ENCODE results near the gene RCBTB1.
"Not testable (repeated sequence)": the region's sequence is repeated elsewhere in the genome, so short reads cannot be mapped to it uniquely, and the experiment has no call there.

The RCBTB1 gene

DNA sequence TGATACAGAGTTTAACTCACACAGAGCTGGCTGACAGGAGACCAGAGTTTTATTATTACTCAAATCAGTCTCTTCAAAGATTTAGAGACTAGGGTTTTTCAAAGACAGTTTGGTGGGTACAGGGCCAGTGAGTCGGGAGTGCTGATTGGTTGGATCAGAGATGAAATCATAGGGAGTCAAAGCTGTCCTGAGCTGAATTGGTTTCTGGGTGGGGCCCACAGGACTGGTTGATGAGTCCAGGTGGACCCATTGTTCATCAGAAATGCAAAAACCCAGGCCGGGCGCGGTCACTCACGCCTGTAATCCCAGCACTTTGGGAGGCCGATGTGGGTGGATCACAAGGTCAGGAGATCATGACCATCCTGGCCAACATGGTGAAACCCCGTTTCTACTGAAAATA lies 17.3 kb upstream of the RCBTB1 start:
- not testable (repeated sequence) for DNase-seq

DNA sequence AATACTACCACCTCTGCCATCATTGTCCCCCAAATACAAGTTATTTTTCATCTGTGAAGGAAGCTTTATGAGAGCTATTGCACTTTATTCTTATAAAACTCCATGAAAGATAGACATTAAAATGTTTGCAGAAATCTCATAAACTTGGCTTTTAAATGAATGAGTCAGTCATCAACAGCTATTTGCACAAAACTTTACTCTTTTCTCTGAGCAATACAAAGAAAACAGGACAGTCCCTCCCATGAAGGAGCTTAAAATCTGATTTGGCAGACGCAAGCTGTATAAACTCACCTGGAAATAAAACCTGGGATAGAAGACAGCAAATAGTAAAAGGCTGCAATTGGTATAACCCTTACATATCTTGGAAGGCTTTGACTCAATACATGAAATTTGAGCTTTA lies 16.6 kb upstream of the RCBTB1 start:
- DNase-seq, result no peak

DNA sequence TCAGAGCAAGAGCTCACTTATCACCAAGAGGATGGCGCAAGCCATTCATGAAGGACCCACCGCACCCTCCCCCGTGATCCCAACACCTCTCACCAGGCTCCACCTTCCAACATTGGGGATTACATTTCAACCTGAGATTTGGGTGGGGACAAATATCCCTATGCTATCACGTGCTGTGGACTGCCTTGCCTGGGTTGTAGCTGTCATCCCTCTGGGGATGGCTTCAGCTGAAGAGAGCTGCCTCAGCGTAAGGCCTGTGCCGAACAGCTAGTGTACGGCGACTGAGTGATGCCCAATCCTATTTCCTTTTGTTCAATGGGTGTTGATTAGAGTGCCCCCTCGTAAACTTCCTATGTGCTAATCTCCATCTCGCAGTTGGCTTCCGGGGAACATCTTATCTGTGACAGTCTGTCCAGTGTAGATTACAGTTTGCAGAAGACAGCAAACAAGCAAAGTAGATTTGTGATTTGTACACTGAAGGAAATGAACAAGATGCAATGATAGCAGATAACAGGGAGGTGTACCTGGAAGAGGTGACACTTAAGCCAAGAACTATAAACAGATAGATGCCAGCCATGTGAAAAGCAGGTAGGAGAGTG lies 11.8 kb upstream of the RCBTB1 start:
- no peak for DNase-seq

DNA sequence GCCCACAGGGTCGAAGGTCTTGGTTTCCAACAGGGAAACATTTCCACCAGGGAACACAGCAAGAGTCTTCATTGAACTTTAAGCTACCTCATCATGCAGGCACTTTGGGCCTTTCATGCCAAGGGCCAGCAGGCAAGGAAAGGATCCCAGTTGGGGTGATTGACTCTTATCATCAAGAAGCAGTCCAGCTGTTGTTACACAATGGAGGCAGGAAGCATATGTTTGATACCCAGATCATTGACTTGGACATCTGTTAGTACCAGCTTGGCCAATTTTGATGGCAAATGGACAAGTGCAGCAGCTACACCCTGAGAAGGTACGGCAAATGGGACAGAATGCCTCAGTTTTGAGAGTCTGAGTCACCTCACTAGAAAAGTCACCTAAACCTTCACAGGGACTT lies 10.9 kb upstream of the RCBTB1 start:
- no peak for DNase-seq

DNA sequence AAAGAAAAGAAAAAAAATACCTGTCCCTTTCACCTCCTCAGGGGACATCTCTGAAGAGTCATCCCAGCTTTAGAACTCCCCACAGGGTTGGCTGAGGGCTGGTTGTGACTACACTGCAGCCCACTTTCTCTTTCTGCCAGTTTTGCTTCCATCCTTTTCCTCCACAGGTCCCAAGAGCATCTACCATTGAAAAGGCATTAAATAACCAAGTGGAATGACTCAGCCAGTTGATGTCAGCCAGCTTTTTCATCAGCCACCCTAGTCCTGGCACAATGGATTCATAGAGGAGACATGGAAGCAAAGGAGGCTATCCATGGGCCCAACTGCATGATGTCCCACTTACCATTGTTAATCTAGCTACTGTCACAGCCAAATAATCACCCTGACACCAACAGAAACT lies 9.2 kb upstream of the RCBTB1 start:
- no peak for DNase-seq

DNA sequence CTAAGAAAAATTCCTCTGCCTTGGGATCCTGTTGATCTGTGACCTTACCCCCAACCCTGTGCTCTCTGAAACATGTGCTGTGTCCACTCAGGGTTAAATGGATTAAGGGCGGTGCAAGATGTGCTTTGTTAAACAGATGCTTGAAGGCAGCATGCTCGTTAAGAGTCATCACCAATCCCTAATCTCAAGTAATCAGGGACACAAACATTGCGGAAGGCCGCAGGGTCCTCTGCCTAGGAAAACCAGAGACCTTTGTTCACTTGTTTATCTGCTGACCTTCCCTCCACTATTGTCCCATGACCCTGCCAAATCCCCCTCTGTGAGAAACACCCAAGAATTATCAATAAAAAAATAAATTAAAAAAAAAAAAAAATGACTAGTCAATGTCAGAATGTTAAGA lies 8.5 kb upstream of the RCBTB1 start:
- DNase-seq, result not testable (repeated sequence)

DNA sequence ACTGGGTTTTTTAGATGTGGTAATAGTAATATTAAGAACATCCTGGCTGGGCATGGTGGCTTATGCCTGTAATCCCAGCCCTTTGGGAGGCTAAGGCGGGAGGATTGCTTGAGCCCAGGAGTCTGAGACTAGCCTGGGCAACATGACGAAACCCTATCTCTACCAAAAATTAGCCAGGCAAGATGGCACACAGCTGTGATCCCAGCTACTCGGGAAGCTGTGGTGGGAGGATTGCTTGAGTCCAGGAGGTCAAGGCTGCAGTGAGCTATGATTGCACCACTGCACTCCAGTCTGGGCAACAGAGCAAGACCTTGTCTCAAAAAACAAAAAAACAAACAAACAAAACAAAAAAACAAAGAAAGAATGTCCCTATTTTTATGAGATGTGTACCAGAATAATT lies 5.4 kb upstream of the RCBTB1 start:
- DNase-seq, result not testable (repeated sequence)

DNA sequence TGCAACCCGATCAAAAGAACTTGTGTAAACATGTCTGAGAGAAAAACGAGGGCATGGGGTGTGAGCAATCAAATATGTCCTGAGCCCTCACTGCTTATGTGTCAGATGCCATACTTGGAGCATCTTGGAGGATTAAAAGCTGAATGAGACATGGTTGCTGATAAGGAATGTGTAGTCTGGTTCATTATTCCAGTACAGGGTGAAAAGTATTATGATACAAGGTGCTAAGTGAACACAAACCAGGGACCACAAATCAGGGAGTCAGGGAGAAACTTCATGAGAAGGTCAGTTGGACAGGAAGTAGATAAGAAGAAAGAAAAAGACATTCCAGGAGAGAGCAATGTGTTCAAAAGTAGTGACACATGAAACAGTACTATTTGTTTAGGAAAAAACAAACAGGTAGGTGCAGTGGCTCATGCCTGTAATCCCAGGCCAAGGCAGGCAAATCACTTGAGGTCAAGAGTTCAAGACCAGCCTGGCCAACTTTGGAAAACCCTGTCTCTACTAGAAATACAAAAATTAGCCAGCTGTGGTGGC lies 2.0 kb upstream of the RCBTB1 start:
- DNase-seq, result no peak

DNA sequence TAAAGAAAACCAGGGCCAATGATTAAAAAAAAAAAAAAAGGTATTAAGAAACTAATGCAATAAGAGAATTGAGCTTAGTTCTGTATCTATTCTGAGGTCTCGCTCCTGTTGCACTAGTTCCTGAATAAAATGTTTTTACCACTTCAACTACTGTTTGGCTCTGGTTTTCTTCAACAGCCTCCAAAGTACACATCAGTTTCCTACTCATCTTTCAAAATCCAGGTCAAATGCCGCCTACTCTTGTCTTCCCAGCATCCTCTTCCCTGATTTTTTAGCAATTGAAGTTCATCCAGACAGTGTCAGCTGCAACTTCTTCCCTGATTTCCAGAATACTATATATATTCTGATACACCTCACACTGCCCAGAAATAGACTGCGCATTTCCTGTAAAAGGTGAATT lies 1.4 kb upstream of the RCBTB1 start:
- DNase-seq, result no peak

DNA sequence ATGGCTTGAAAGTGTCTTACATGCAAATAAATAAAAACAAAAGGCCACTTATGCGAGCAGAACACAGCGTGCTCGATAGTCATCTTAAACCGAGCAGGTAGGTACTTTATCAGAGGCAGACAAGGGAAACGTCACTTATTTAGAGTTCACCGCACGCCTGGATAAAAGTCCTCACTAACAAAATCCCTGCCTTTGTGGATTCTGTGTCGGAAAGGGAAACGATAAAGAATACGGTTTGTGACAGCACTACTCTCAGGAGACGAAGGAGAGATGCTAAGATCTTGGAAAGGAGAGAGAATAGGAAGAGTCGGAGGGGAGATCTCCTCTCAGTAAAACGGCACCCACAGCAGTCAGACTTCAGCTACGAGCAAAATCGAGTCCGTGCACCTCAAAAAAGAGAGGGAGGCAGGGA lies 581 bp downstream of the RCBTB1 start:
- DNase-seq, result no peak

DNA sequence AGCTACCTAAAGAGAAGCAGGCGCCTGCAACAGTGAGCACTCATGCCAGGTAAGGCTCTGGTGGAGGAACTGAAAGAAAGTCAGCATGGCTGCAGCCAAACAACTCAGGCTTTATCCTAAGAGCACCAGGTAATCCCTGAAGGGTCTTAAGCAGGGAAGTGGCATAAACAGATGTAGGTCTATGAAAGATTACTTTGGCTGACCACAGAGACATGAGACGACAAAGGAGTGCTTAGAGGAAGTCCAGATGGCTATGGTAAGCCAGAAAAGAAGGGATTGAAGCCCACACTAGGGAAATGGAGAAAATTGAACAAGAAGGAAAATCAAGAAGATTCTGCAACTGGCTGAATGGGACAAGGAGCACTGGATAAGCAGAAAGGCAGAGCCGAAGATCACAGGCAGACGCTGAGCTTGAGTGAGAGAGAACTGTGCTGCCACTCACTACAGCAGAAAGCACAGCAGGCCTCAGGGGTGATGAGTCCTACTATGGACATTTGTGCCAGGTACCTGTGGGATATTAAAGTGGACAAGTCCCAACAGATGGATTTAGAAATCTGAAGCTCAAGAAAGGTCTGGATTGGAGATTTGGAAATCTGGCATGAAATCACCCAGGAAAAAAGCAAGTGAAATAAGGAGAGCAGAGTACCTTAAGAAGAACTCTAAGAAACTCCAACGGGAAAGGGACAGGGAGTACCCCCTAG lies 4.2 kb downstream of the RCBTB1 start:
- no peak for DNase-seq

DNA sequence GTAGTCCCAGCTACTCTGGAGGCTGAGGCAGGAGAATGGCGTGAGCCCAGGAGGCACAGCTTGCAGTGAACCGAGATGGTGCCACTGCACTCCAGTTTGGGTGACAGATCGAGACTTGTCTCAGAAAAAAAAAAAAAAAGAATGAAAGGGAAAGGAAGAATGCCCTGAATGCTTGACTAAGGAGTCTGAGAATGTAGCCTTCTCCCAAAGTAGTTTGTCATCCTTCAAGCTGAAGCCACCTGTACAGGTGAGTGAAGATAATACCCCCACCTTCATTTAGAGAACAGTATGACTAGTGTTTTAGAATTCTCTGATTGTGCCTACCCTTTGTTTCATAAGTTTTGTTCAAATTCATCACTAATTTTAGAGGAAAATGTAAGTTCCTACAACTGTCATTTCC lies 5.9 kb downstream of the RCBTB1 start:
- no peak for DNase-seq

DNA sequence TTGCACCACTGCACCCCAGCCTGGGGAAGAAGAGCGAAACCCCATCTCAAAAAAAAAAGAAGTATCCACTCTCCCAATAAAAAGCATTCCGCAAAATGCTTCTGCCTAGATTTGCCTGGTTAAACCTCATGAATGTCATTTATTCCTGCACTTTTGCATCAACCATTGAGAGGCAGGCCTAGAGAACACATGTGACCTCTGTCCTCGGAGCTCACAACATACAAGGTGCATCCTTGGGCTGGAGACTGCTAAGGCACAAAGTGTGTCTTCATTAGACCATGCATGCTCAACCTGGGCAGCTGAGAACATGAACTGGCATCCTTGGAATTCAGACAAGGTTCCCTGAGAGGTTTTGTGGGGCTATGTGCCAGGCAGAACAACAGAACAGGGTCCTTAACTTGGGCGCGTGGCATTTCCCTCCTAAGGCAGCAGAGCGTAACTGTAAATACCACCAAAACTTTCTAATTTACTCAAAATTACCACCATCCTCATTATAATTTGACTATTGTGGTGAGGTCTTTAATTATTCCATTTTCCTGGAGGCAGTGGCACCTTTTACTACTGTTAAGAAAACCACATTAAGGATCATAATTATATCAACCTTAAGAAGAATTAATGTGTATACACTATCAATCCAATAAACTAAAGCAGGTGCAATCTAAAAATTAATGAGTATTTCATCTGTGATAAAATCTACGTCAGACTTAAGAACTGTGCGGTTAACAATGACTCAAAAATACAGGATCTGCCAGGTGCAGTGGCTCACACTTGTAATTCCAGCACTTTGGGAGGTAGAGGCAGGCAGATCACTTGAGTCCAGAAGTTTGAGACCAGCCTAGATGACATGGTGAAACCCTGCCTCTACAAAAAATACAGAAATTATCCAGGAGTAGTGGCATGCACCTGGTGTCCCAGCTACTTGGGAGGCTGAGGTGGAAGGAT lies 13.8 kb downstream of the RCBTB1 start:
- DNase-seq, result no peak

DNA sequence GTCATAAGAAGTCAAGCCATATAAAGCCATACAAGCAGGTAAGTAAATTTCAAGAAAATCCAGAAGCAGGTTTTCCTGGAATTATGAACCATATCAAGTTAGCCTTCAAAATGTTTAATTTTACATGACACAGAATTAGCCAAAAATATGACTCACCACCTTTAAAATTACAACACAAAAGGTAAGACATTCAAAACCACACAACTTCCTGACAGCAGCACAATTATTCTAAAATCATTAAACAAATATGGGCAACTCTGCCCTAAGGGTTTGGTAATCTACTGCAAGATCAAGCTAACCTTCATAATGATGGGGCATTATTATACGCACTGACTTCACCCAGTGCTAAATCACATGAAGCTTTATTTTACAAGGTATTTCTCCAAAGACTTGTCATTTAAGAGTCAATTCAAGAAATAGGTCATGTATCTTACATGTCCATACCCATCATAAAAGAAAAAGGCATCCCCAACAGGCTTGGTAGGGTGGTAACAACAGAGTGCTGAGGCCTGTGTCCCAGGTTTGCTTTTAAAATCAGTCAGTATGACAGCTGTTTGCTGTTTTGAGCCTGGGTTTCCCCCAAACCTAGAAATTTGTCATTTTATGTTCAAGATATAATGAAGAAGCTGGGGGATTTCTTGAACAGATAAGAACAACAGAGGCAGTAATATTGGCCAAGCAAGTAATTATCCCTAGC lies 15.2 kb downstream of the RCBTB1 start:
- DNase-seq, result no peak

DNA sequence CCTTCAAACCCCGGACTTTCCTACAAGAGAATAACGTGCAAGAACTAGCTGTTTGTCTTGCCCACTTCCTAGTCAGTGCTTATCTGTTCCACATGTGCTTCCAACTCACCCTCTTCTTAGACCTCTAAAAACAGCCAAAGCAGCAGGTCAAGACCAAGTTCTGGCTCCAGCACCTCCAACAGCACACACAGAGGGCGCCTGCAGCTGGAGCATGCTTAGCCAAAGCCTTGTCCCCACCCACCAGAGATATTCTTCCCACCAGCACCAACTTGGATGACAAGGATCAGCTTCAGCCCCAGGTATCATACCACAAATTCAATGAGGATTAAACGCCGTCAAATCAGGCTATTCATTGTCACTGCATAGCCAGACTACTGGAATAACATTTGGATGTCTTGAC lies 17.9 kb downstream of the RCBTB1 start:
- no peak for DNase-seq

DNA sequence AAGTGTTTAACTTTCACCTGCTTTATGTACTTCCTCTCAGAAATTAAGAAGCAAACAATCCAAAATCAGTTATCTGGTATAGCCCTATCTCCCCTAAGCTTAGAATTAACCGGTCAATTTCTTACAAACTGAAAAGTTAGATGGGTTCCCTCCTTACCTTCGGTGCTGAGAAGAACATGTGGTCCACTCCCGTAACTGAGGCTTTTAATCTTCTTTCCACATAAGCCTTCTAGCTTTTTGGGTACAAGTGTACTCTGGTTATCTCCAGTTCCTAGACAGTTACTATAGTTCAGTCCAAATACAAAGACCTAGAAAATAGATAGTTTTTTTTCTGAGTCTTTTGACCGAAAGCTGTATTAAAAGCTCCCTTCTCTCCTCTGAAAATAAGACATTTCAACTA lies 18.9 kb downstream of the RCBTB1 start:
- DNase-seq, result no peak

DNA sequence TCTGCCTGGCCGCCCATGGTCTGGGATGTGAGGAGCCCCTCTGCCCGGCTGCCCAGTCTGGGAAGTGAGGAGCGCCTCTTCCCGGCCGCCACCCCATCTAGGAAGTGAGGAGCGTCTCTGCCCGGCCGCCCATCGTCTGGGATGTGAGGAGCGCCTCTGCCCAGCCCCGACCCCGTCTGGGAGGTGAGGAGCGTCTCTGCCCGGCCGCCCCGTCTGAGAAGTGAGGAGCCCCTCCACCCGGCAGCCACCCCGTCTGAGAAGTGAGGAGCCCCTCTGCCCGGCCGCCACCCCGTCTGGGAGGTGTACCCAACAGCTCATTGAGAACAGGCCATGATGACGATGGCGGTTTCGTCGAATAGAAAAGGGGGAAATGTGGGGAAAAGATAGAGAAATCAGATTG lies 19.9 kb downstream of the RCBTB1 start:
- not testable (repeated sequence) for DNase-seq

DNA sequence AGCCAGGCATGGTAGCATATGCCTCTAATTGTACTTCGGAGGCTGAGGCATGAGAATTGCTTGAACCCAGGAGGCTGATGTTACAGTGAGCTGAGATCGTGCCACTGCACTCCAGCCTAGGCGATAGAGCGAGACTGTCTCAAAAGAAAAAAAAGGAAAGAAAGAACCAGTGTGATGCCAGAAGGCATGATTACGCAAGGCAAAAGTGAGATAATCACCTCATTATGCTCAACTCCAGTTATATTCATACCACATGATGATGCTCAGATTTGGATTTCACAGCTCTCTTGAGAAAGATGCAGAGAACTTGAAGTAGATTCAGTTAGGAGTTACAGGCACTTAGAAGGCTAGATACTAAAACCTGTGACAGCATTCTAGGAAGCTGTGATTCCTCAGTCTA lies 21.8 kb downstream of the RCBTB1 start:
- no peak for DNase-seq

DNA sequence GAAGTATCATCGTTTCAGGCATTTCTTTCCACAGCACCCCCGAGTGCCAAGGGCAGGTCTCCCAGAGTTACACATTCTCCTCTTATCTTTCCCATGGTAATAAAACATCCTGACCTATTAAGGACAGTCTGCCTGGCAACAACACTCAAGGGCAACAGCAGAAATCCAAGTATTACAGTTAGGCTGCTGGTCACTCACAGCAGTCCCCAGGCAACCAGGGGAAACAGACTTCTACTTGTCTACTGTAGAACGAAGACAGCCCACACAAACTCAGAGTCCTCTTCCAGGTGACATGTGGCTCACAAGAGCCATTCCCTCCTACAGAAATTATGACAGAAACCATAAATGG lies 24.3 kb downstream of the RCBTB1 start:
- DNase-seq, result no peak

DNA sequence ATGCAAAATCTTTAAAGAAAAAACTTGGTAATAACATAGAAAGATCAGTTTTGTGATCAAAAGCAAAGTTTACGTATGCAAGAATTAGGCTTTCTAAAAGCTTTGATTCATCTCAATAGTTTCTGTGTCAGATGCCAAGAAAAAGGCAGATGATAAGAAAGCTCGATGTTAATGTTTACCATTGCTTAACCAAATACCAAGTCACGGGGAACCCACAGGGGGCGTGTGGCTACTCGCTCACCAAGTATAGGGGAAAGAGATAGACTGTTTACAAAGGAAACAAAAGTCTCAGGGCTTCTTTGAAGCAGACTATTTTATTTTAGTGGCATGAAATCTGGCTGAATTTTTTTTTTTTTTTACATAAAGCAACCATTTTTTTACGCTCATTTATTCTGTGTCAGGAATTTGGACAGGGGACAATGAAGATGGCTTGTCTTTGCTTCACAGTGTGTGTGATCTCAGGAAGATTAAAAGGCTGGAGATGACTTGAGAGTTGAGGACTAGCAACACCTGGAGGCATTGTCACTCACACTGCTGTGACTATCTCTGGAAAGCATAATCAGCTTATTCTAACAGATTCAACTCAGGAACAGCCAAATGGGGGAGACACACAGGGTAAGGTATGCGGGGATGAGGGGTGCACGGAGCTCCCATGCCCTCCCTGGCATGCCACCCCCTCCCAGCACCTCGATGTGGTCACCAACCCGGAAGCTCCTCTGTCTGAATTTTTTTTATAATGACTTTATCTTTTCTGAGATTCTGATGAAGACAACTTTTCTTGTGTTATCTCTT lies 24.9 kb downstream of the RCBTB1 start:
- no peak for DNase-seq

DNA sequence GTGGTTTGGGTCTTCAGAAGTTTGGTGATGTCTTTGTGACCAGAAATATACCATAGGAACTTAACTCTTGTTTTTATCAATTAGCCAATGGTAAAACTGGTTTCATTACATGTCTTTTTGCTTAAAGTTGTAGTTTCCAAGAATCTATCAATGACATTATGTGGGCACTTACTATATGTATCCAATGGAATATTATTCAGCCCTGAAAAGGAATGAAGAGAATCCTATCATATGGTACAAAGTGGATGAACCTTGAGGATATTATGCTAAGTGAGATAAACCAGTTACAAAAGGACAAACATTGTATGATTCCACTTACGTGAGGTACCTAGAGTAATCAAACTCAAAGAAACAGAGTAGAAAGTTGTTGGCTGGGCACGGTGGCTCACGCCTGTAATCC lies 26.4 kb downstream of the RCBTB1 start:
- no peak for DNase-seq

DNA sequence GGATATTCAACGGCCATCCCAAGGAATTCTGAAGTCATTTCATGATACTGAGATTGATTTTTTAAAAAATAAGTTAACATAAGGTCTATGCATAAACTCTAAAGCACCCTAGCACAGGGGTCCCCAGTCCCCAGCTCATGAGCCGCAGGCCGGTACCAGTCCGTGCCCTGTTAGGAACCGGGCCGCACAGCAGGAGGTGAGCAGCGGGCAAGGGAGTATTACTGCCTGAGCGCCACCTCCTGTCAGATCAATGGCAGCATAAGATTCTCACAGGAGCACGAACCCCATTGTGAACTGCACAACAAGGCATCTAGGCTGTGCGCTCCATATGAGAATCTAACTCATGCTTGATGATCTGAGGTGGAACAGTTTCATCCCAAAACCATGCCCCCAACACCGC lies 31.0 kb downstream of the RCBTB1 start:
- DNase-seq, result no peak
